IMR-90 (cell line): ENCODE results near the gene WAC. TPM values are rescaled to one million over a fixed set of nuclear protein-coding genes. Genes with fewer than 3 reads are reported as not detected.

Experiments used
- ATAC-seq: fragments of 200-7000 bp; cut with Tn5 transposase; 2 replicates; pipeline ENCODE4 v1.9.1; 2020; ENCODE audit warnings: low read depth, mild to moderate bottlenecking, moderate library complexity
- BruUV-seq: library from RNA; stranded (reverse); fragments of 400-500 nt; replicated peaks from 2 replicates; lab custom pipeline; 2021; lab: Mats Ljungman, UMichigan
- CTCF ChIA-PET: fragments of 300-600 bp; formaldehyde crosslinking; extraction: SDS; loops from one replicate; lab custom pipeline; 2021; ENCODE audit warnings: antibody characterized with exemption; lab: Yijun Ruan, JAX
- POLR2A ChIA-PET: fragments of 300-600 bp; sonication (Branson Sonifier 250); formaldehyde crosslinking; loops from one replicate; lab custom pipeline; 2022; ENCODE audit warnings: antibody characterized with exemption; ENCODE audit not compliant: unreplicated experiment; lab: Charles Lee
- DNase-seq: peaks from one replicate; pipeline ENCODE4 v3.0.0; 2013
- H2AFZ ChIP-seq: replicated peaks from 2 replicates; pipeline ENCODE3; 2013; ENCODE audit warnings: low read length, mild to moderate bottlenecking; ENCODE audit not compliant: poor library complexity
- H2AK5ac ChIP-seq: 2 replicates; pipeline ENCODE4 v1.6.1; 2013; ENCODE audit warnings: low read depth, low read length, inconsistent platforms
- H2AK9ac ChIP-seq: replicated peaks from 2 replicates; pipeline ENCODE3; 2013; ENCODE audit warnings: mild to moderate bottlenecking, low read depth, low read length, moderate library complexity; ENCODE audit not compliant: poor library complexity
- H2BK120ac ChIP-seq: 2 replicates; pipeline ENCODE4 v1.6.1; 2013; ENCODE audit warnings: low read depth, low read length, inconsistent platforms
- H2BK15ac ChIP-seq: 3 replicates; pipeline ENCODE4 v1.6.1; 2013; ENCODE audit warnings: low read depth, low read length, inconsistent platforms
- H2BK20ac ChIP-seq: 2 replicates; pipeline ENCODE4 v1.6.1; 2013; ENCODE audit warnings: low read depth, mild to moderate bottlenecking, inconsistent platforms, low read length, moderate library complexity
- H2BK5ac ChIP-seq: 2 replicates; pipeline ENCODE4 v1.6.1; 2013; ENCODE audit warnings: mild to moderate bottlenecking, low read depth, low read length, inconsistent platforms; ENCODE audit not compliant: poor library complexity, severe bottlenecking
- H3K14ac ChIP-seq: replicated peaks from 2 replicates; pipeline ENCODE4 v1.6.1; 2013; ENCODE audit warnings: low read depth, low read length, inconsistent platforms
- H3K18ac ChIP-seq: 2 replicates; pipeline ENCODE4 v1.6.1; 2013; ENCODE audit warnings: low read depth, low read length, control low read depth
- H3K23ac ChIP-seq: 2 replicates; pipeline ENCODE4 v1.6.1; 2013; ENCODE audit warnings: low read depth, low read length, inconsistent platforms
- H3K27ac ChIP-seq: 2 replicates; pipeline ENCODE4 v1.5.1; 2013; ENCODE audit warnings: mild to moderate bottlenecking, control low read depth, low read length; ENCODE audit not compliant: insufficient read depth
- H3K27me3 ChIP-seq: 2 replicates; pipeline ENCODE4 v1.6.1; 2013; ENCODE audit warnings: low read length; ENCODE audit not compliant: control insufficient read depth, insufficient read depth
- H3K36me3 ChIP-seq: 2 replicates; pipeline ENCODE4 v1.6.1; 2013; ENCODE audit warnings: low read length, mixed read lengths; ENCODE audit not compliant: control insufficient read depth, insufficient read depth
- H3K4ac ChIP-seq: 2 replicates; pipeline ENCODE4 v1.6.1; 2013; ENCODE audit warnings: low read depth, low read length, inconsistent platforms
- H3K4me1 ChIP-seq: 2 replicates; pipeline ENCODE4 v1.6.1; 2013; ENCODE audit warnings: low read length, mixed read lengths; ENCODE audit not compliant: control insufficient read depth, insufficient read depth
- H3K4me2 ChIP-seq: 2 replicates; pipeline ENCODE4 v1.6.1; 2013; ENCODE audit warnings: low read depth, mild to moderate bottlenecking, control low read depth, low read length, moderate library complexity
- H3K4me3 ChIP-seq: 2 replicates; pipeline ENCODE4 v1.5.1; 2013; ENCODE audit warnings: low read depth, mild to moderate bottlenecking, control low read depth, low read length, moderate library complexity; ENCODE audit not compliant: insufficient read depth
- H3K56ac ChIP-seq: 2 replicates; pipeline ENCODE4 v1.6.1; 2013; ENCODE audit warnings: low read length, inconsistent platforms; ENCODE audit not compliant: insufficient read depth; ENCODE audit errors: extremely low read depth
- H3K79me1 ChIP-seq, 2 experiments: 2 replicates each; pipeline ENCODE4 v1.6.1; 2013; ENCODE audit warnings: low read length in 2 of 2, inconsistent platforms in 1 of 2, low read depth in 1 of 2
- H3K9ac ChIP-seq: 2 replicates; pipeline ENCODE4 v1.6.1; 2013; ENCODE audit warnings: low read depth, low read length, control low read depth
- H3K9me1 ChIP-seq: 2 replicates; pipeline ENCODE4 v1.6.1; 2013; ENCODE audit warnings: low read length, inconsistent platforms; ENCODE audit not compliant: insufficient read depth
- H3K9me3 ChIP-seq: 2 replicates; pipeline ENCODE4 v1.6.1; 2013; ENCODE audit warnings: low read length; ENCODE audit not compliant: control insufficient read depth, insufficient read depth
- H4K20me1 ChIP-seq: 2 replicates; pipeline ENCODE4 v1.6.1; 2013; ENCODE audit warnings: low read length, inconsistent platforms; ENCODE audit not compliant: insufficient read depth
- H4K5ac ChIP-seq: 2 replicates; pipeline ENCODE4 v1.6.1; 2013; ENCODE audit warnings: mild to moderate bottlenecking, low read depth, low read length, control low read depth
- H4K8ac ChIP-seq, 2 experiments: 2 replicates each; pipeline ENCODE4 v1.6.1; 2013; ENCODE audit warnings: low read depth in 2 of 2, low read length in 2 of 2, control low read depth in 1 of 2, inconsistent platforms in 1 of 2
- H4K91ac ChIP-seq: 2 replicates; pipeline ENCODE4 v1.6.1; 2013; ENCODE audit warnings: low read depth, low read length, inconsistent platforms; ENCODE audit not compliant: insufficient read depth
- BHLHE40 ChIP-seq: fragments of 150-350 bp; IDR thresholded peaks from 2 replicates; pipeline ENCODE4 v1.6.1; 2016; ENCODE audit warnings: mild to moderate bottlenecking, low read depth, low read length
- CEBPB ChIP-seq: IDR thresholded peaks from 2 replicates; pipeline ENCODE4 v1.6.1; 2012; ENCODE audit warnings: low read depth, low read length, improper control_type of control experiment
- ELK1 ChIP-seq: fragments of 150-350 bp; IDR thresholded peaks from 2 replicates; pipeline ENCODE4 v1.6.1; 2016; ENCODE audit warnings: low read depth, mild to moderate bottlenecking, low read length, moderate library complexity, borderline replicate concordance
- FOS ChIP-seq: fragments of 150-350 bp; IDR thresholded peaks from 2 replicates; pipeline ENCODE4 v1.6.1; 2016; ENCODE audit warnings: low read depth, low read length
- MAFK ChIP-seq: IDR thresholded peaks from 2 replicates; pipeline ENCODE4 v1.6.1; 2012; ENCODE audit warnings: low read depth, low read length, improper control_type of control experiment
- MAZ ChIP-seq: IDR thresholded peaks from 2 replicates; pipeline ENCODE4 v1.6.1; 2012; ENCODE audit warnings: low read depth, mild to moderate bottlenecking, low read length, improper control_type of control experiment, moderate library complexity, borderline replicate concordance
- MXI1 ChIP-seq: IDR thresholded peaks from 2 replicates; pipeline ENCODE4 v1.6.1; 2012; ENCODE audit warnings: low read depth, mild to moderate bottlenecking, low read length, moderate library complexity, borderline replicate concordance
- NFE2L2 ChIP-seq: fragments of 150-350 bp; IDR thresholded peaks from 2 replicates; pipeline ENCODE4 v1.6.1; 2016; ENCODE audit warnings: low read depth, mild to moderate bottlenecking, low read length
- POLR2A ChIP-seq: IDR thresholded peaks from 2 replicates; pipeline ENCODE4 v1.6.1; 2012; ENCODE audit warnings: mild to moderate bottlenecking, low read depth, low read length
- RAD21 ChIP-seq: IDR thresholded peaks from 2 replicates; pipeline ENCODE4 v1.6.1; 2012; ENCODE audit warnings: low read length, improper control_type of control experiment
- RCOR1 ChIP-seq: IDR thresholded peaks from 2 replicates; pipeline ENCODE4 v1.6.1; 2012; ENCODE audit warnings: mild to moderate bottlenecking, low read length, improper control_type of control experiment; ENCODE audit not compliant: insufficient replicate concordance
- RFX5 ChIP-seq: IDR thresholded peaks from 2 replicates; pipeline ENCODE4 v1.8.0; 2012; ENCODE audit warnings: low read depth, mild to moderate bottlenecking, low read length, moderate library complexity
- USF2 ChIP-seq: fragments of 150-350 bp; IDR thresholded peaks from 2 replicates; pipeline ENCODE4 v1.6.1; 2017; ENCODE audit warnings: mild to moderate bottlenecking, antibody characterized with exemption, low read length, low read depth
- WGBS, 2 experiments: methylation state at CpG; one replicate each; pipeline versions ENCODE4 v1.1.5 to v1.1.7; 2013; ENCODE audit warnings: missing lambda C conversion rate in 2 of 2; ENCODE audit not compliant: insufficient read length in 1 of 2; ENCODE audit errors: extremely low coverage in 2 of 2; 5-methylcytosine and 5-hydroxymethylcytosine counted together
- dilution Hi-C: fragments of 300-500 bp; cut with HindIII; formaldehyde crosslinking; loops from one replicate; pipeline ENCODE4 v1.14.3; 2018; ENCODE audit warnings: low sequenced_read_pairs; ENCODE audit not compliant: unreplicated experiment
- in situ Hi-C: fragments of 300-500 bp; cut with MboI; formaldehyde crosslinking; loops from 3 replicates; pipeline ENCODE4 v1.14.3; 2019; ENCODE audit warnings: low sequenced_read_pairs, inconsistent platforms, mixed read lengths
- intact Hi-C: fragments of 100-400 bp; cut with micrococcal nuclease; formaldehyde crosslinking; loops from 2 replicates; pipeline ENCODE4 v1.10.0; 2022
- polyA plus RNA-seq, 3 experiments: library from polyadenylated mRNA; depleted of rRNA; stranded (reverse); fragments of >200 nt; gene quantifications; 2 replicates each; pipeline ENCODE4 v1.2.3, GENCODE V29; 2012; ENCODE audit warnings: low replicate concordance in 1 of 3
- total RNA-seq: library from RNA; depleted of rRNA; stranded (reverse); fragments of >200 nt; gene quantifications from 2 replicates; pipeline ENCODE4 v1.2.3, GENCODE V29; 2012
- TF ChIP-seq, protein P1 (sequence below): conservative IDR thresholded peaks from 2 replicates; pipeline ENCODE4 v1.5.1; 2012; ENCODE audit warnings: mild to moderate bottlenecking, low read depth, low read length, improper control_type of control experiment

WAC gene
- total and polyA plus RNA-seq, 2 of the 4 experiments (the other 2 are of a cell fraction) = 39.6 to 52.2 TPM

DNA sequence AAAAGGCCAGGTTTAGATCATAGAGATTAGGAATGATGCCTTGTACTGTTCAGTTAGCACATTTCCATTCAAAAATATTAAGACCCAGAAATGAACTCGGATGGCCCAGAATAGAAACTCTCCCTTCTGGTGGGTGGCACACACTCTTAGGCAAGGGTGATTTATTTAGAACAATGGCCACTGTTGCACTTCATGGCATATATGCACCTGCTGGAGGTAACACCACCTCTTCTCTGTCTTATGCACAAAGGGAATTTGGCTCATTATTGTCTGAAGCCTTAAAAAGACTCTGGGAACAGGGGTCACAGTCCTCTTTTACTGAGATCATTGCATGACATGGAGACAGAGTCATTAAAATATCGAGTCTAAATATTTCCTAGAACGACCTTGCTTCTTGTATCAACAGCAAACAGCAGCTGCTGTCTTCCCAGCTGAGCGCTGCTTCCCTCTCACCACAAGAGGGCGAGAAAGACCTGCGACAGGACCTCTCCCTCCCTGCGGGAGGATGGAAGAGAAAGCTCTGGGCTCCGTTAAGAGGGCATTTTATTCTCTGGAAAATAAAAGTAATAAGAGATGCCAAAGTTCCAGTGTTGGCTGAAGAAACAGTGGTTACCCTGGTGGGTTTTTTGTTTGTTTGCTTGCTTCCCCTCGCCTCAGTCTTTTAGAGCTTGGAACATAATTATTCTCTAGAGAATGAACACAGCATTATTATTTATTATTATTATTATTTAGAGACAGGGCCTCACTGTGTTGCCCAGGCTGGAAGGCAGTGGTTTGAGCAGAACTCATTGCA lies 130.9 kb downstream of the WAC start:
- Histone ChIP-seq H3K9ac (no peak overlapping the region), H3K4me2 (no peak overlapping the region), H2AFZ (no peak overlapping the region), H3K27ac (no peak overlapping the region), H3K23ac (no peak overlapping the region), H3K4me3 (no peak overlapping the region), H3K14ac (no peak overlapping the region), H2AK9ac (no peak overlapping the region), H3K4me1 (peaks cover 6% of the 10 kb centered on the region), H2BK120ac (no peak overlapping the region), H2BK20ac (no peak overlapping the region), H4K20me1 (no peaks in the 10 kb centered on the region), H3K27me3 (peaks cover 25% of the 10 kb centered on the region), H3K79me1 (no peaks in the 10 kb centered on the region), H2BK15ac (no peak overlapping the region), H3K4ac (peak overlapping the region; percentile 30; the same call in 1 of the 2 replicates), H2AK5ac (no peak overlapping the region), H4K5ac (no peak overlapping the region), H4K8ac (no peak overlapping the region), H3K18ac (no peak overlapping the region), H3K9me1 (peaks cover 7% of the 10 kb centered on the region; the same call in 1 of the 2 replicates), H2BK5ac (no peak overlapping the region), H3K36me3 (no peaks in the 10 kb centered on the region), H4K91ac (no peak overlapping the region), H3K9me3 (no peaks in the 10 kb centered on the region), H3K56ac (no peak overlapping the region)
- ATAC-seq (peak; percentile 84), DNase-seq (peak; percentile 87)
- POLR2A ChIA-PET = no interaction called here
- intact Hi-C loops = loop anchor here (1.0 kb wide), 3 partner anchors 328 to 641 kb away; no protein-coding TSS in a partner anchor
- no TSS peak for BruUV-seq
- CTCF ChIA-PET = interaction anchor here (0.6 to 2.1 kb wide), 27 partner anchors 11 to 649 kb away, joined by 3 to 16 read pairs (median 3); no protein-coding TSS in a partner anchor
- in situ Hi-C loops = no loop called here
- 17% methylated on average over 1 of the region's 9 CpGs; no CpG with 5 or more reads in 1 of the 2 experiments for WGBS, 2 experiments
- dilution Hi-C loops = no loop called here
- TF ChIP-seq RCOR1 = no peak
- peak; percentile 54; the same call in 1 of the 2 replicates for TF ChIP-seq POLR2A
- TF ChIP-seq RAD21 = peak; percentile 100
- TF ChIP-seq ELK1 = no peak
- no peak for TF ChIP-seq CEBPB
- no peak for TF ChIP-seq MXI1
- TF ChIP-seq RFX5 = no peak
- no peak for TF ChIP-seq FOS
- no peak for TF ChIP-seq MAFK
- TF ChIP-seq USF2 = no peak
- 0 out of 2 replicates have a peak, but pooled peaks have one; percentile 10 for TF ChIP-seq NFE2L2
- TF ChIP-seq, protein P1, sequence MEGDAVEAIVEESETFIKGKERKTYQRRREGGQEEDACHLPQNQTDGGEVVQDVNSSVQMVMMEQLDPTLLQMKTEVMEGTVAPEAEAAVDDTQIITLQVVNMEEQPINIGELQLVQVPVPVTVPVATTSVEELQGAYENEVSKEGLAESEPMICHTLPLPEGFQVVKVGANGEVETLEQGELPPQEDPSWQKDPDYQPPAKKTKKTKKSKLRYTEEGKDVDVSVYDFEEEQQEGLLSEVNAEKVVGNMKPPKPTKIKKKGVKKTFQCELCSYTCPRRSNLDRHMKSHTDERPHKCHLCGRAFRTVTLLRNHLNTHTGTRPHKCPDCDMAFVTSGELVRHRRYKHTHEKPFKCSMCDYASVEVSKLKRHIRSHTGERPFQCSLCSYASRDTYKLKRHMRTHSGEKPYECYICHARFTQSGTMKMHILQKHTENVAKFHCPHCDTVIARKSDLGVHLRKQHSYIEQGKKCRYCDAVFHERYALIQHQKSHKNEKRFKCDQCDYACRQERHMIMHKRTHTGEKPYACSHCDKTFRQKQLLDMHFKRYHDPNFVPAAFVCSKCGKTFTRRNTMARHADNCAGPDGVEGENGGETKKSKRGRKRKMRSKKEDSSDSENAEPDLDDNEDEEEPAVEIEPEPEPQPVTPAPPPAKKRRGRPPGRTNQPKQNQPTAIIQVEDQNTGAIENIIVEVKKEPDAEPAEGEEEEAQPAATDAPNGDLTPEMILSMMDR = peak; percentile 99
- peak; percentile 66; the same call in 1 of the 2 replicates for TF ChIP-seq MAZ
- no peak for TF ChIP-seq BHLHE40
